Occipital lobe (tissue), 2 donors: ENCODE data around the gene PIGL. TPM values are rescaled to one million over a fixed set of nuclear protein-coding genes. Genes with fewer than 3 reads are reported as not detected.
"Not testable (repeated sequence)": the region's sequence is repeated elsewhere in the genome, so short reads cannot be mapped to it uniquely, and the experiment has no call there.

ENCODE experiments used
- DNase-seq: peaks from one replicate; lab custom pipeline; 2025; lab: John Stamatoyannopoulos, UW
- total RNA-seq: library from RNA; depleted of rRNA; stranded (reverse); fragments of >200 nt; gene quantifications from one replicate; pipeline ENCODE4 v1.2.3, GENCODE V29; 2014

PIGL gene
- total RNA-seq, result 18.4 TPM

DNA sequence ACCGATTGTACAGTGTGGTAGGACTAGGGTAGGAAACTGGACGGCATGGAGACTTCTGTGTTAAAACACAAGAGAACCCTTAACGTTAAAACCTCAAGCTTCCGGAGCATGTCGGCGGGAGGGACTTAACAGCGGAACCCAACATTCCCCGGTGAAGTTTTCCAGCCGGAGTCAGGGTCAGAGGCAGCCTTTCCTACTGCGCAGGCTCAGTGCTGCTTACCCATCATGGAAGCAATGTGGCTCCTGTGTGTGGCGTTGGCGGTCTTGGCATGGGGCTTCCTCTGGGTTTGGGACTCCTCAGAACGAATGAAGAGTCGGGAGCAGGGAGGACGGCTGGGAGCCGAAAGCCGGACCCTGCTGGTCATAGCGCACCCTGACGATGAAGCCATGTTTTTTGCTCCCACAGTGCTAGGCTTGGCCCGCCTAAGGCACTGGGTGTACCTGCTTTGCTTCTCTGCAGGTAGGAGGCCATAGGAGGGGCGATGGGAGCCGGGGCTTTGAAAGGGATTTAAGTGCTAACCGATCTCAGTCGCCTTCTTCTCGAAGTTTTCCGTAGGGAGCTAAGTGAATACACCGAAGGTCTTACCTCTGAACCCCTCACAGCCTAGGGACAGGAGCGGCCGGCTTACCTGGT lies at the start of gene PIGL:
Gene PIGL, plus strand, starts transcription at position 209 of the 634 bp plus-strand sequence. Its CDS starts 17 bp downstream, at position 226.
- peak; percentile 86 for DNase-seq

DNA sequence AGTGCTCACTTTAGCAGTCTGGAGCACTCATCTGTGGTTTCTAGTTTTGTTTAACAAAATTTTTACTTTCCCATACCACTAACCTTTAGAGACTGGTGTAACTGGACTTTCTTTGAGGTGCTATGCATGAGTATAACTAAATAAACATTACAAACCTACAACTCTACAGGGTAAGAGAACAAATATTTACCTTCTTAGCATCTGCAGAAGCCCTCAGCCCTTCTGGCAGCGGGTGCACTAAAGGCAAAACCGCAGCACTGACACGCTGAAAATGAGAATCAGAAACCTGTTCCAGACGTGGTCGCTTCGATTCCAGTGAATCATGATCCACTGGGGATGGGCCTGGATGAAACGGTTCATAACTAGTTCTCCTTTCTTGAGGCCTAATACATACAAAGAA lies 45.4 kb upstream of the PIGL start:
- DNase-seq, result no peak

DNA sequence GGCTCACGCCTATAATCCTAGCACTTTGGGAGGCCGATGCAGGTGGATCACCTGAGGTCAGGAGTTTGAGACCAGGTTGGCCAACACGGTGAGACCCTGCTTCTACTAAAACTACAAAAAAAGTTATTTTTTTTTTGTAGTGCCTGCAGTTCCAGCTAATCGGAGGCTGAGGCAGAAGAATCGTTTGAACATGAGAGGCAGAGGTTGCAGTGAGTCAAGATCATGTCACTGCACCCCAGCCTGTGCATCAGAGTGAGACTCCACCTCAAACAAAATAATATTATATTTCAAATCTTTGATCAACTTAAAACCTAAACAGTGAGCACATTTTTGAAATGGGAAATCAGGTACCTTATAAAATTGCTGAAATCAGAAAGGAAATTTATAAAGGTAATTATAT lies 38.2 kb upstream of the PIGL start:
- DNase-seq, result no peak

DNA sequence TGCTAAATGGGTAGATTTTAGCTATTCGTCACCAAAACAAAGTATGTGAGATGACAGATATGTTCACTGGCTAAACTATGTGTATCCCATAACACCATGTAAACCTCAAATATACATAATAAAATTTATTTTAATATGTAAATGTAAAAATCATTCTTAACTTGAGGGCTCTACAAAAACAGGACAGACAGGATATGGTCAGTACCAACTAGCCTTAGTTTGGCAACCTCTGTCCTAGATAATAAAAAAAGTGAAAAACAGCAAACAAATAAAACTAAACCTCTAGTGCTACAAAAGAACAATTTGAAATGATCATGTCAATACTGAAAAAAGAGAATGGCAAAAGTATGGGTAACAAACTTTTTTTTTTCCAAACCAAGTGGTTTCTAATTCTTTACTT lies 35.4 kb upstream of the PIGL start:
- DNase-seq, result no peak

DNA sequence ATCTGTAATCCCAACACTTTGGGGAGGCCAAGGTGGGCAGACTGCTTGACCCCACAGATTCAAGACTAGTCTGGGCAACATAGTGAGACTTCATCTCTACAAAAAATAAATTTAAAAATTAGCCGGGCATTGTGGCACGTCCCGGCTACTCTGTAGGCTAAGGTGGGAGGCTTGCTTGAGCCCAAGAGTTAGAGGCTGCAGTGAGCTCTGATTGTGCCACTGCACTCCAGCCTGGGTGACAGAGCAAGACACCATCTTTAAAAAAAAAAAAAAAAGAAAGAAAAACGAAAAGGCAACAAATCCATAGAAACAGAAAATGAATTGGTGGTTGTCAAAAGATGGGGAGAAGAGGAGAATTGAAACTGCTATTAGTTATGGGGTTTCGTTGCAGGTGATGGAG lies 29.4 kb upstream of the PIGL start:
- DNase-seq, result no peak

DNA sequence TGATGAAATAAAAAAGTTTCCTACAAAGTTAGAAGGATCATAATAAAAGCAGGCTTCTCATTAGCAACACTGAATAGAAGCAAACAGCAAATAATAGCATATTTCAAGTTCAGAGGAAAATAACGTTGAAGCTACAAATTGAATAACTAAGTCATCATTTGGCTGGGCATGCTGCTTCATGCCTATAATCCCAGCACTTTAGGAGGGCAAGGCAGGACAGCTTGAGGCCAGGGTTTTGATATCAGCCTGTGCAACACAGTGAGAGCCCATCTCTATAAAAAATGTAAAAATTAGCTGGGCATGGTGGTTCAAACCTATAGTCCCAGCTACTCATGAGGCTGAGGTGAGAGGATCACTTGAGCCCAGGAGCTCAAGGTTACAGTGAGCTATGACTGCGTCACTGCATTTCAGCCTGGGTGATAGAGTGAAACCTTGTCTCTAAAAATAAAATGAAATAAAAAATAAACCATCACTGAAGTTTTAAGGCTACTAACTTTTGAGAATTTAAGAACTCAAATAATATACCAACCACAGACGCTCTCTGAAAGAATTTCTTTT lies 27.1 kb upstream of the PIGL start:
- DNase-seq, result no peak

DNA sequence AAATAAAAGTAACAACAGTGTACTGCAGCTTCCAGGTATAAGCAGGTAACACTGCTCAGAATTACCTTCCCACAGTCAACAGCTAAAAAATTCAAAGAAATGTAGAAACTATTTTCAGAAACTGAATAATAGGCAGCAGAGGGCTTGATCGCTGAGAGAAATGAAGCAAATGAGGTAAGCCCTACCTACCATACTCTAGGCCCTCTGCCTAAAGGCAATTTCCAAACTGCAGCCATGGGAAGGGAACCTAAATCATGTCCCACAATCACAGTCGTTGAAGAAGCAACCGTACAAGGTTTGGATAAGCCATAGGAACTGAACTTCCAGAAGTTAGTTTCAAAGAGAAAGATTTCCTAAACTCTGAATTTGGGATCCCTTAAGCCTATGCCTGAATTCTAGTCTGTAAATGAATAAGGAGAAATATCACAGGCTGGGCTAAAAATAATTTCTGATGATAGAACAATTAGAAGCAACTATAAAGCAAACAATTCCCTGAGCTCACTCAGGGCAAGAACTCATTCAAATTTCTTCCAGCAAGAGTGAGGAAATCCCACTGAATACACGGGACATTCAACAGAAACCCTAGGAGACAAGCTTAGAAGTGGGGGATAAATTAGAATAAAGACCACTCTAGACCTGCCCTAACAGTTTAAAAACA lies 26.2 kb upstream of the PIGL start:
- no peak for DNase-seq

DNA sequence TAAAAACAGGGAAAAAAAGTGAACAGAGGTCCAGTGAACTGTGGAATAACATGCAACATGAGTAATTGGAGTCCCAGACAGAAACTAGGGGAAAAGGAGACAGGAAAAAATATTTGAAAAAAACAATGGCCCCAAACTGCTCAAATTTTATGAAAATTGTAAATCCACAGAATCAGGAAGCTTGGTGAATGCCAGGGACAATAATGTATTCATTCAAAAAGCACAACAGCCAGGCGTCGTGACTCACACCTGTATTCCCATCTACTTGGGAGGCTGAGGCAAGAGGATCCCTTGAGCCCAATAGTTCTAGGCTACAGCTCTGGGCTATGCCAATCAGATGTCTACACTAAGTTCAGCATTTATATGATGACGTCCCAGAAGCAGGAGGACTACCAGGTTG lies 25.4 kb upstream of the PIGL start:
- no peak for DNase-seq

DNA sequence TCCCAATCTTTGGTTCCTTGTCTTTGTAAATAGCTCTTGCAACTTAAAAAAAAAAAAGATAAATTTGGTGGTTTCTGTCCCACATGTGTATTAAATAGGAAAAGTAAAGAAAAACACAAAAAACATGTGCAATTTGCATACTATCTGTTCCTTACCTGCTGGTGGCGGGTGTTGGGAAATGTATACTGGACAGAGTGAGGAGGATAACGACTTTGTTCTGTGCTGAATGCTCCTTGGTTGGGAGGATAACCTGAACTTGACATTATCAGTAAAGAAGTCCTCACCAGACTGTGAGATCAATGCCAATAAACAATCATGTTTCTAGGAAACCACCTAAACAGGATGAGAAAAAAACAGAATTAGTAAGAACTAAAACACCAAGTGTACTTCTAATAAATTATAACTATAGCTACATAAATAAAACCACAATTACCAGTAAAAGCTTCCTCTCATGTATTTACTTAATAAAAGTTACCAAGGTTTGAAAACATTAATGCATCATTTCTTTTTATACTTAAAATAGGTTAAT lies 22.6 kb upstream of the PIGL start:
- not testable (repeated sequence) for DNase-seq

DNA sequence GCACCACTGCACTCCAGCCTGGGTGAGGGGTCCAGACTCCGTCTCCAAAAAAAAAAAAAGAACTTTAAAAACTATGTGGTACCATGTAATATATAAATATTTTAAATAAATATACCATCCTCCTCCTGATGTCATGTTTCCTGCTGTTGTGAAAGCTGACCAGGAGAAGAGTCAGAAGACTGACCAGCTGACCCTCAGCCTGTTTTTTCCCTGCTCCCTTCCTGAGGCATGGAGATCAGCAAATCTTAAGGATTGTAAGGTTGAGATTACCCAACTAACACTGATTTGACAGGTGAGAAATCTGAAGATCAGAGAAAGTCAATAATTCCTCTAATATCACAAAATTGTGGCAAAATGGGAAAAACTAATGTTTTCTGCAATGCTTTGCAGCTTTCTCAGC lies 19.7 kb upstream of the PIGL start:
- DNase-seq, result no peak

DNA sequence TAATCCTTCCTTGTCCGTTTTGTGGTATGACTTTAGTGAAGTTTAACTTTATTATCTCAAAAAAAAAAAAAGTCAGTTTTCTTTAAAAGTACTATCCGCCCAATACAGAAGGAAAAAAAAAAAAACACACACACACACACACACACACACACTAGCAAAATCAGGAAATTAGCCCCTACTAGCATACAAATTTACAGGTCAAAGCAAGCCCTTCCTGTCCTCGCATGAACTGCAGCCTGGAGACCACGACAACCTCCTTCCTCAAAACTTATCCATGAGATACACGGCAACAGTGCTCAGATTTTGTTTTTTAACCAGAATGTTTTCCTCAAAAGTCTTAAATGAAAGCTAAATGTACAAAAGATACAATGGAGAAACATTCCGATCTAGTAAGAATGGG lies 17.9 kb upstream of the PIGL start:
- DNase-seq, result no peak

DNA sequence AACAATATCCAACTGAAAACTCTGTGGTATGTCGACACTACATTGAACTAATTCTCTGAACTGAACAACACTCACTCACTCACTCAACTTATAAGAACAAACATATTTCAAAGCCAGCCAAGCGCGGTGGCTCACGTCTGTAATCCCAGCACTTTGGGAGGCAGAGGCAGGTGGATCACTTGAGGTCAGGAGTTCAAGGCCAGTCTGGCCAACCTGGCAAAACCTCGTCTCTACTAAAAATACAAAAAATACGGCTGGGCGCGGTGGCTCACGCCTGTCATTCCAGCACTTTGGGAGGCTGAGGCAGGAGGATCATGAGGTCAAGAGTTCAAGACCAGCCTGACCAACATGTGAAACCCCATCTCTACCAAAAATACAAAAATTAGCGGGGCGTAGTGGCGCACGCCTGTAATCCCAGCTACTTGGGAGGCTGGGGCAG lies 15.3 kb upstream of the PIGL start:
- DNase-seq, result not testable (repeated sequence)

DNA sequence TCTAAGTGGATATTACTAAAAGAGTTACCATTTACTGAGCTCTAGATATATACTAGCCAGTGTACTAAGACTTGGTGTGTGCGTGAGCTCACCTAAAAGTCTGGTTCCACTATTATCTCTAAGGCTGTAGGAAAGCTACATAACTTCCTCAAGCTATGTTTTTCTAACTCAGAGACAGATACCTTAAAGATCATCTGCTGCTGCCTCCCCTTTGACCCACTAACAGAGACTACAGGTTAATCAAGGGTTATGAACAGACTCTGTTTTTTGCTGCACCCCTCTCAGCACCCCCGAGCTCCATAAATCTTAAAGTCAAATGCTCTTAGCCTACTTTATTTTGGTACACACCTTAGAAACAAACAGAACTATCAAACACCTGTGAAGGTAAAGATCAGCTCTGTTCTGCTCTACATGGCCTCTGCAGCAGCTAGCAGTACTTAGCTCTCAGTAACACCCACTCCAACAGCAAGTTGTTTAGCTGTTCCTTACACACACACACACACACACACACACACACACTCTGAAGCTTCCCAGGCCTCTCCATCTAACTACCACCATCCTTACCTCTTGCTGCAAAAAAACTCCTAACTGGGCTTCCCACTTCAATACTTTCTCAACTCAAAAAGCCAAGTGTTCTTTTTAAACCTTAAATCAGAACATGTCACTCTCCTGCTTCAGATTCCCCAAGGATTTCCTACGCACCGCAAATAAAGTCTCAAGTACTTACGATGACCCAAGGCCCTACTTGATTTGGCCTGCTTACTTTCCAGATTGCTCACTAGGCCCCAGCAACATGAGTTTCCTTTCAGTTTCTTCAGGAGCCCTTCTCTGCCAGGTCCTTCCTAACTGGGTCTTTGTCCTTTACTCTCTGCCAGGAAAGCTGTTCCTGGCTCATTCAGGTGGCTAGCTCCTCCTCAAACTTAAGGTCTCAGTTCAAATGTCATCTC lies 14.2 kb upstream of the PIGL start:
- not testable (repeated sequence) for DNase-seq

DNA sequence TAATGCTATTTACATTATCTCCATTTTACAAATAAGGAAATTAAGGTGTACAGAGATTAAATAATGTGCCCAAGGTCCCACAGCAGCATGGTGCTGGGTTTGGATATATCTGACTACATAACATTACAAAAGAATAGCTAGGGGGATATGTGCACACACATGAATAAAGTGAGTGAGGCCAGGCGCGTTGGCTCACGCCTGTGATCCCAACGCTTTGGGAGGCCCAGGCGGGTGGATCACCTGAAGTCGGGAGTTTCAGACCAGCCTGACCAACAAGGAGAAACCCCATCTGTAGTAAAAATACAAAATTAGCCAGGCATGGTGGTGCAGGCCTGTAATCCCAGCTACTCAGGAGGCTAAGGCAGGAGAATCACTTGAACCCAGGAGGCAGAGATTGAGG lies 12.2 kb upstream of the PIGL start:
- DNase-seq, result not testable (repeated sequence)

DNA sequence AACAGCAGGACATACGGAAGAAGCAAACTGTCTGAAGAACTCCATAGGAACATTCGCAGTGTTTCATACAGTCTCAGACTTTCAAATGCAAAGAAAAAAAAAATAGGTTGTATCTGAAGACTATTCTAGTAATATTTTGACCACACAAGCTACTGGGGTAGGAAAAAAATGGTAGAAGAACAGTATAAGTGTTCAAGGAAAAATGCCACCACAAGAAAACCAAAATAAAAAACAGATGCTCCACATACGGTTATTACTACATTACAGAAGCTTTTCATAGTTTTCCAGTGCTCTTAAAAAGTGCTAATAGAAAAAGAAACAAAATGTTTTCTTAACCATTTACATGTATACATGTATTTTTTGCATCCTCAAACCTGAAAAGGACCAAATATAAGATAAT lies 5.4 kb upstream of the PIGL start:
- DNase-seq, result no peak

DNA sequence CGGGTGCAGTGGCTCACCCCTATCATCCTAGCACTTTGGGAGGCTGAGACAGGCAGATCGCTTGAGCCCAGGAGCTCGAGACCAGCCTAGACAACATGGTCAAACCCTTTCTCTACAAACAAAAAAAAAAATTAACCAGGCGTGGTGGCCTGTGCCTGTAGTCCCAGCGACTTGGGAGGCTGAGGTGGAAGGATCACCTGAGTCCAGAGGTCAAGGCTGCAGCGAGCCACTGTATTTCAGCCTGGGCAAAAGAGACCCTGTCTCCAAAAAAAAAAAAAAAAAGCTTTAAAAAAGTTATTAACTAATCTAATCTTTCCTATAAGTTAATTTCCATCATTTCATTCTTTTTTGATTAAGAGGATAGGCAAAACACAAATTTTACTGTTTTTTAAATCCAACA lies 4.2 kb upstream of the PIGL start:
- no peak for DNase-seq

DNA sequence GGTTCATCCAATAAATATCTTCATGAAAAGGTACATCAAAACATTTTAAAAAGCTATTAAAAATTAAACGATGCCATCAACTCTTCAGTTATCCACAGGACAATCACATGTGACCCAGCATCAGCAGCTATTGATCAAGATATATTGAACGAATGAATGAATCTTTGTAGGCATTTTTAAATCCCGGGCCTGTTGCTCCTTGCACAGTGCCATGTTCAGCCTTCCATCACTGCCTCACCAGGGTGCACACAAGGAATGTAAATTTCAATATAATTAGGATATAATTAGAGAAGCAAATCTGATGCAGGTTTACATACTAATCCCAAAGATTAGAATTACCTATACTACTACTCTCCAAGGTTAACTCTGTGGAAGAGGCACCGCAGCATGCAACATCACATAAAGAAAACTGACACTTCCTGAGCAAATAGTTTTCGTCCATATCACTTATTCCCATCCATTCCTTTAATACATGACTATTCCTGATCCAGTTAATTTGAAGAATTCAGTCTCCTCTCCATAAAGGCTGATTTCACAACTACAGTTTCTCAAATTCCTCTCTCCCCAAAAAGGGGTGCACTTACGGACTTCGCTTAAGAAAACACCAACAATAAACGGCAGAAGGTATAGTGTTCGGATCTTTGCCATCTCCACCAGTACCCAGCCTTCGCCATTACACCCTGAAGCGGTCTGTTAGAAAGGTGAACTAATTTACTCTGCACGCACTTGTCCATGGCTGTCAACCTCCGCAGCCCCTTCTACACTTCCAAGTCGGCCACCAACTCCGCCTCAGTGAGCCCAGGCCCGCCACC lies 2.6 kb upstream of the PIGL start:
- DNase-seq, result no peak

DNA sequence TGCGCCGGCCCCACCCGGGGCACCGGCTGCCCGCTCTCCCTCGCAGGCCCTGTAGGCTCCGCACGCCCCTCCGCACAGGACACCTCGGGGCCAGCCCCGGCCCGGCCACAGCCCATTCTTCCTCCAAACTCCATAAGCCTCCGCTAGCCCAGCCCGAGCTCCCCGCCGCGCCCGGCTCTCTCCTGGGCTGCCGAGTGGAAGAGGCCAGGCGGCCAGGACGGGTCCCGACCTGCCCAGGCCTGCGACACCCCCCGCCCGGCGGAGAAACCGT lies 2.1 kb upstream of the PIGL start:
- DNase-seq, result peak; percentile 60

DNA sequence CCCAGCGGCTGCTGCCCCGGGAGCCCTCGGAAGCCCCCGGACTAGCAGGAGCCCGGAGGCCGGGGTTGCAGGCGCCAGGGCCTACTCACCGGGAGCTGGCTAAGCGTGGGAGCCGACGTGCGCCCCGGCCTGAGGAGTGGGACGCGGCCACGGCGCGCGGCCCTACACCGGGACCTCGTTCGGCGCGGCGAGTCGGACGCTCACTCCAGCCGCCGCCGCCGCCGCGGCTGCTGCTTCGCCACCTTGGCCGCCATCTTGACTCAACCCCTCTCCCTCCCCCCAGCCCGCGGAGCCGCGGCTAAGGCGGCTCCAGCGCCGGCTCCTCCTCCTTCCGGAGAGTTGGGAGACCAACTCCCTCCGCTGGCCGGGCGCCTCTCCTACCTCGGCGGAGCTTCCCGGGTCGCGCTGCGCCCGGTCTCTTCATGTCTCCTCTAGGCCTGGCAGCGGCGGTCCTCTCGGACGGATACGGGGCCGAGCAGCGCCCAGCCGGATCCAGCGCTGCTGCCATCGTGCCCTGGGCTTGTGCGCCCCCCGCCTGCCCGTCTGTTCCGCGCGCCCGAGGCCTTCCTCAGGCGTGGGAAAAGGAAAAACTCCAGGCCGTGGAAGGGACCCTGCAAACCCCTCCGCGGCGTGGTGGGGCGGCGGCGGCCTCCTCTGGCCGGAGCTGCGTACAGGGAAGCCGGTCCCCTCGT lies 1.6 kb upstream of the PIGL start, which contains the start of gene NCOR1:
Gene NCOR1, minus strand, starts transcription at position 262 of the 692 bp plus-strand sequence. CDS start 20,965 bp downstream, outside the sequence.
- DNase-seq, result peak; percentile 90

DNA sequence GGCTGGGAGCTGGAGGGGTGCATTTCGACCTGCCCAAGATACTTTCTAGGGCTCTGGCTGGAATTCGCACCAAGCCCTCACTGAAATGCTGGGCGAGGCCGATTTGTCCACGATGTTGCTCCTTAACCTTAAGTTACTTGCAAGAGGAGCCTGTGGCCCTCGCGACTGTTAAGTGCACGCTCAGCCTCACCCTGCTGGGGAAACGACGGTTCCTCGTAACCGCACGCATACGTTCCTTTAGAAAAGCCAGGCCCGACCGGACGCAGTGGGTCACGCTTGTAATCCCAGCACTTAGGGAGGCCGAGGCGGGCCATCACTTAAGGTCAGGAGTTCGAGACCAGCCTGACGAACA lies 1.1 kb upstream of the PIGL start:
- no peak for DNase-seq
